Astrocyte of the hippocampus (primary cell): ENCODE results near the gene GALNT11.

Source experiments
- DNase-seq: peaks from one replicate; pipeline ENCODE4 v3.0.0; 2011; ENCODE audit warnings: low read depth, low spot score

Gene GALNT11

DNA sequence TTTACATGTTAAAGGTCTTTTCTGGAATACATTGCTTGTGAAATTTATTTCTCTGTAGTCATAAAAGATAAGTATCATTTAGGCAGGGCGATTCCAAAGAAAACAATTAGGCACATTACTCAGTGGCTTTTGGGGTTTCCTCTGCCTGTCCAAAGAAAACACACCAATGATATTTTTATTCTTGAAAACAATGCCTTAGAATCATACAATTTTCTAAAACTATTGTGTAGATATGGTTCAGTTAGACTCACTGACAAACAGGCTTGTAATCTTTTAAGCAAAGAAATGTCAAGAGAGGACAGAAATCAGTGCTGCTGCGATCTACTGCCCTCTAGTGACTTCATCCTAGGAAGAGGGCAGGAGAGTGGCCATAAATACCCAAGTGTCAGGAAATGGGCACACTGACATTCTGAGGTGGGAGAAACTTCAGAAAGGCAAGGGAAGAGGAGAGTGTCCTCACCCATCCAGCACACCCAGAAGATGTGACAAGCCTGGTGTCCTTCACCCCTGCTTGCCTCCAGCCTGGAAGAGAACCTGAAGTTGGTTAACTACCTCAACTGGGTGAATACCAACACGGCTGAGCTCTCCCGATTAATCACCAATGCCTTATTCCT, 120.5 kb downstream of the GALNT11 start:
- peak; percentile 76 for DNase-seq

DNA sequence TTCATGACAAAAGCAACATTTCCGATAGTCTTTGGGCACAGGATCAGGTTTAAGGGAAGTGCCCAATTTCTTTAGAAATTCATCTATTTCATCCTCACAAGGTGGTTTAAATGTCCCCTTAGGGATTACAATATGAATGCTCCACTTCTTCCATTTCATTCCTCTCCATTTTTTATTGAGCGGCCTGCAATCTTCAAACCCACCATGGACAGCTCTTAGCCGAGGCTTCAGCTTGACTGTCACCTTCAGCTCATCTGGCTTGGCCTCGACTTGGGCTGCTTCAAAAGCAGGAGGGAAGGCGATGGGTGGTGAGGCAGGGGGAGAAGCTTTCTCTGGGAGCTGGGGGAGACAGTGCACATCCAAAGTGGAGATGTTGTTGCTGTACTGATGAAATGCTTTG, 123.2 kb downstream of the GALNT11 start:
- no peak for DNase-seq

DNA sequence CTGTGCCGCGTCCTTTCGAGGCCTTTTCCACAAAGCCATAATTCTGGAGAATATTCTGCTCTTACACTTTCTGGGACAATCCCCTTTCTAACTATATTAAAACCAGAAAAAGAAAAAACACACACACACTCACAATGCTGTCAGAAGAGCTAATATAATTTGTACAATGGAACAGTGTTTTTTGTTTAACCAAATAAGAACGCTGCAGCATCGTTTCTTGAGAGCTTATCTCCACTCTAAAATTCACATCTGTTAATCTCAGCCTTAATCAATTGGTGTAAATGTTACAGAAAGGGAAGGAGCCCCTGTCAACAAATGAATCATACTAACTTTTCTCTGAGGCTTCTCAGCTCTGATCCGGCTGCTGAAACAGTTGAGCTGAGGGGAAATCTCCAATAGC, 123.9 kb downstream of the GALNT11 start:
- no peak for DNase-seq

DNA sequence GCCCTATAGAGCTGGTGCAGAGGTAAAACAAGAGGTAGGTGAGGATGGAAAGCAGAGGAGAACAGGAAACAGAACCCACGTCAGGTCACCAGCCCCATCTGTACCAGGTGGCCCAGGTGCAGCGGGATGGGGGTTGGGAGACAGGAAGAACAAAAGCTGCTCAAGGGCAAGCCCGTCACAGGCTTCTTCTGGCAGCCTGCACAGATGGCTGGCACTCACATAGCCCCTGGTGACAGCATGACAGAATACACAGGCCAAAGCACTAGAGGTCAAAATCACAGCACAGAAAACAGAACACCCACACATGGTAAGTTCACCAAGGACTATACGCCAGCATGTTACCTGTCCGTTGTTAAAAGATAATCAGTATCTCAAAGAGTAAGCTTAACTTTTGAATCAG, 126.8 kb downstream of the GALNT11 start:
- DNase-seq, result no peak

DNA sequence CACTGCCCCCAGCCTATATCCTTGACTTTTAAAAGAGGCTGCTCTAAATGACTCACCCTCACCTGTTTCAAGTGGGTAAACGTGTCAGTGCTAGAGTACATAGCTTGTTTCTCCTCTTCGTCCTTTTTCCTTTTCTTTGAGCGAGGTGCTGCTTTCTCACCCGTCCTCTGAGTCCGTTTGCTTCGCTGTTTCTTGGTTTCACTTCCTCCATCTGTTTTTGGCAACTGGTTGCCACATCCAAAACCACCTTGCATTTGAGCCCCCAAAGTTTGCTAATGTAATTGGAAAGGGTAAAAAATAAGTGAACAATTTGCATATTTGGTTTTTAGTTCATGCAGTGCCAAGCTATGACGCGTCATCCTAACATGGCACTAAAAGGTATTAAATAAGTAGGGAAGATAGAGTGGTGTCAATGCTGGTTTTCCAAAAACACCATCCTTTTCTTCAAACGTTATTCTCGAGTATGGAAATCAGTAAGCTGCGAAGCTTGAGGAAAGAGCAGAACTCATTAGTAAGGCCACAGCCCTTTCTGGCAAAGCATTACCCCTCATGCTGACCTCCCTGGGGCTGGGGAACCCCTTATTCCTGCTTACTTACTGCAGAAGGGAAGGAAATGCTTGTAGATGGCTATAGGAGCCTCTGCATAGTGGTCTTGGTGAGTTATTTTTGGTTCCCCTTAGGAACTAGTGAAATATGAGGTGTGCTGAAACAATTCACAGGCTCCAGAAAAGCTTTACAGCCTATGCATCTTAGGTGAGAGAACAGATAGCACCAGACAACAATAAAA, 133.5 kb downstream of the GALNT11 start:
- no peak for DNase-seq

DNA sequence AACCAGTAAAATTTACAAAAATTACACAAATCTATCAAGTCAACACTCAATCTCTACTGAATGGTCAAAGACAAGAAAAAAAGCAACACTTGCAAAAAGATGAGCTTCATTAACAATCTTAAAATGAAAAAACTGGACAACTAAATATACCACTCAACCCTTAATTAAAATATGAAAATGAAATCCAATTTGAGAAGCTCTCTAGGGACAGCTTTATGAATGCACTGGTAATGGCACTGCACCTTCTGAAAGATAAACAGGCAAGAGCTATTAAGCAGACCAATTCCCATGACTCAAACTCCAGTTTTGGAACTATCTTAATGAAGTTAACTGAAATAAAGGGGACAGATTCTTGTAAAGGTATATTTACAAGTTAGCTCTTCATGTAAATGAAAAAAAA, 135.7 kb downstream of the GALNT11 start:
- DNase-seq, result no peak

DNA sequence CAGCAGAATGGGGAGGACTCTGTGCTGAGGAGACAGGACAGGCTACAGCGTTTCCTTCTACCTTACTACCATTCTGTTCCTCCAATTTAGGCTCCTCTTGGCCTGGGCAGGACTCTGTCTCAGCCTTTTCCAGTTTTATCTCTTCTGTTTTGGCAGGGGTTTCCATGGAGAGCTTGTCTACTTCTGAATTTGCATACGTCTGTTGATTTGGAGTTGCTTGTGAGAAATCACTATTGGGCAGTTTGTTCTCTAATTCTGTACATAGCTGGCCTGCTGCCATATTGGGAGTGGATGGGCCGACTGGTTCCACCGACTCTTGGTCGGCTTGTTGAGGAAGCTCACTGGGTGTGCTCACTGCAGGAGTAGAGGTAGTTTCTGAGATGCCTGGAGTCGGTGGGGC, 136.8 kb downstream of the GALNT11 start:
- DNase-seq, result no peak
